ENCODE data around the gene EFNB2. TPM values are rescaled to one million over a fixed set of nuclear protein-coding genes. Genes with fewer than 3 reads are reported as not detected.

Gene EFNB2
- total and polyA plus RNA-seq, 11 donors: 7.3 to 20.2 (median 12.7) TPM

GRCh38 chr13:106440866-106441265 lies 94.6 kb downstream of the EFNB2 start:
- no peak for ATAC-seq
- intact Hi-C loops (cut with DNase I): no loop called here
- no peaks in the 10 kb centered on the region for H3K36me3 ChIP-seq

More at GRCh38 chr13:106440866-106441265, 94.6 kb downstream of the EFNB2 start:
- TF ChIP-seq, protein P1, sequence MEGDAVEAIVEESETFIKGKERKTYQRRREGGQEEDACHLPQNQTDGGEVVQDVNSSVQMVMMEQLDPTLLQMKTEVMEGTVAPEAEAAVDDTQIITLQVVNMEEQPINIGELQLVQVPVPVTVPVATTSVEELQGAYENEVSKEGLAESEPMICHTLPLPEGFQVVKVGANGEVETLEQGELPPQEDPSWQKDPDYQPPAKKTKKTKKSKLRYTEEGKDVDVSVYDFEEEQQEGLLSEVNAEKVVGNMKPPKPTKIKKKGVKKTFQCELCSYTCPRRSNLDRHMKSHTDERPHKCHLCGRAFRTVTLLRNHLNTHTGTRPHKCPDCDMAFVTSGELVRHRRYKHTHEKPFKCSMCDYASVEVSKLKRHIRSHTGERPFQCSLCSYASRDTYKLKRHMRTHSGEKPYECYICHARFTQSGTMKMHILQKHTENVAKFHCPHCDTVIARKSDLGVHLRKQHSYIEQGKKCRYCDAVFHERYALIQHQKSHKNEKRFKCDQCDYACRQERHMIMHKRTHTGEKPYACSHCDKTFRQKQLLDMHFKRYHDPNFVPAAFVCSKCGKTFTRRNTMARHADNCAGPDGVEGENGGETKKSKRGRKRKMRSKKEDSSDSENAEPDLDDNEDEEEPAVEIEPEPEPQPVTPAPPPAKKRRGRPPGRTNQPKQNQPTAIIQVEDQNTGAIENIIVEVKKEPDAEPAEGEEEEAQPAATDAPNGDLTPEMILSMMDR (IDR thresholded peaks at IDR 0.05): no peak
- no peak for TF ChIP-seq POLR2A (IDR thresholded peaks at IDR 0.05)
- H3K27ac ChIP-seq: no peak overlapping the region
- H3K4me1 ChIP-seq: no peaks in the 10 kb centered on the region
- WGBS, 4 donors: 31 to 36% (median 35%) methylated on average over 2 of the region's 2 CpGs
- no peak for DNase-seq
- no peak overlapping the region for H3K4me3 ChIP-seq
- H3K9me3 ChIP-seq: no peaks in the 10 kb centered on the region
- no peaks in the 10 kb centered on the region for H3K27me3 ChIP-seq

Other genes with a start within 250 kb of the EFNB2 start
- 10 to 100 TPM; 14.2 to 35.6 (median 28.1) TPM for gene ARGLU1, start 32.5 kb upstream of the EFNB2 start, total RNA-seq
- gene ARGLU1, start 32.5 kb upstream of the EFNB2 start, polyA plus RNA-seq: 10 to 100 TPM; 25.7 to 54.0 TPM